ELF-1 (cell line): Measurements from ENCODE around the gene ATRN.
"Not testable (repeated sequence)": the region's sequence is repeated elsewhere in the genome, so short reads cannot be mapped to it uniquely, and the experiment has no call there.

Experiments
- DNase-seq: peaks from one replicate; pipeline ENCODE4 v3.0.0-alpha.2; 2016; ENCODE audit warnings: low read depth, low spot score

ATRN gene

GRCh38 chr20:3470208-3470626, 601 bp upstream of the ATRN start:
- DNase-seq = no peak

DNA sequence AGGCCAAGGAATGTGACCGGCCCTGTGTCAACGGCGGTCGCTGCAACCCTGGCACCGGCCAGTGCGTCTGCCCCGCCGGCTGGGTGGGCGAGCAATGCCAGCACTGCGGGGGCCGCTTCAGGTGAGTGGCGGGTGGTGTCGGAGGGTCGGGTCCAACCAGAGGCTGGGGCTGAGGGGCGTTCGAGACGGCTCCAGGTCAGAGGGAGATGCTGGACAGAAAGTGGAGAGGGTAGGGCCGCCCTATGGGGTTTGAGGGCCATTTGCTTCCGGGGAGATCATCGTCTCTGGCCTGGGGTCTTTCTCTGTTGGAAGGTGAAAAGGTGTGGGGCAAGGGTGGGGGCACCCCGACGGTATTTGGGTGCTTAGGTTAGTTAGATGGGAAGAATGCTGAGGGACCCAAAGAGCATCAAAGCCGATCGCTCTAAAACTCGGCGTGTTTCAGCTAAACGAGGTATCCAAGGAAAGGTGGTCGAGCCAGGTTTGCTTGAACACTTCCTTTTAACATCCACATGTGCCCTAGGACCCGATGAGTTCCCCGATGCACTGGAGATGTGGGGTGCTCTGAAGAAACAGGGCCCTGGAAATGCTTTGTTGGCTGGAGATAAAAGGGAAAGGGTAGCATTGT, 691 bp downstream of the ATRN start:
- DNase-seq = no peak

GRCh38 chr20:3472105-3472504, 1.3 kb downstream of the ATRN start:
- DNase-seq = no peak

GRCh38 chr20:3473324-3473723, 2.5 kb downstream of the ATRN start:
- no peak for DNase-seq

DNA sequence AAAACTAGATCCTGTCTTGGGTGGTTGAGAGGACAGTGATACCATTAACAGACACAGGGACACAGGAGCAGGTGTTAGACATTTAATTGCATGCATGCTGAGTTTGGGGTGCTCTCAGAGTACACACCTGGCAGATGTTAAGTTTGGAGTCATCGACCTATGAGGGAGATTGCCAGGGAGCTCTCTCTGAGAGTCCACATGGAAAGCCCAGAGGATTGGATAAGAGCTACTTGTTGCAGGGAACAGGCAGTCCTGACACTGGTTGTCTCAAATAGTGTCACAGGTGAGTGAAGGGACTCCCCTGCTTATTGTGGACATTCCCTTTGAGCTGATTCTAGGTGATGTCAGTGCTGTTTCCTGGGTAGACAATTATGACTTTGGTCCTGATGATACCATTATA, 3.1 kb downstream of the ATRN start:
- DNase-seq = no peak

DNA sequence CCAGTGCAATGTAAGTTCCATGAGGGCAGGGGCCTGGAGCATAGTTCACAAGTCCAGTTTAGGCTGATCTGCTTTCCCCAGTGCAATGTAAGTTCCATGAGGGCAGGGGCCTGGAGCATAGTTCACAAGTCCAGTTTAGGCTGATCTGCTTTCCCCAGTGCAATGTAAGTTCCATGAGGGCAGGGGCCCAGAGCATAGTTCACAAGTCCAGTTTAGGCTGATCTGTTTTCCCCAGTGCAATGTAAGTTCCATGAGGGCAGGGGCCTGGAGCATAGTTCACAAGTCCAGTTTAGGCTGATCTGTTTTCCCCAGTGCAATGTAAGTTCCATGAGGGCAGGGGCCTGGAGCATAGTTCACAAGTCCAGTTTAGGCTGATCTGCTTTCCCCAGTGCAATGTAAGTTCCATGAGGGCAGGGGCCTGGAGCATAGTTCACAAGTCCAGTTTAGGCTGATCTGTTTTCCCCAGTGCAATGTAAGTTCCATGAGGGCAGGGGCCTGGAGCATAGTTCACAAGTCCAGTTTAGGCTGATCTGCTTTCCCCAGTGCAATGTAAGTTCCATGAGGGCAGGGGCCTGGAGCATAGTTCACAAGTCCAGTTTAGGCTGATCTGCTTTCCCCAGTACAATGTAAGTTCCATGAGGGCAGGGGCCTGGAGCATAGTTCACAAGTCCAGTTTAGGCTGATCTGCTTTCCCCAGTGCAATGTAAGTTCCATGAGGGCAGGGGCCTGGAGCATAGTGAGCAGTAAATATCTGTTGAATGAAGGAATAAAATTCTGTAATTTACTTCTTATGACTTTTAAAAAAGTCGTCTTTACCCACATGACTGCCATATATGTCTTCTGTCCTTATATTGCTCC, 6.4 kb downstream of the ATRN start:
- not testable (repeated sequence) for DNase-seq

- DNase-seq = no peak
Measured at GRCh38 chr20:3477861-3478544, 7.2 kb downstream of the ATRN start.

DNA sequence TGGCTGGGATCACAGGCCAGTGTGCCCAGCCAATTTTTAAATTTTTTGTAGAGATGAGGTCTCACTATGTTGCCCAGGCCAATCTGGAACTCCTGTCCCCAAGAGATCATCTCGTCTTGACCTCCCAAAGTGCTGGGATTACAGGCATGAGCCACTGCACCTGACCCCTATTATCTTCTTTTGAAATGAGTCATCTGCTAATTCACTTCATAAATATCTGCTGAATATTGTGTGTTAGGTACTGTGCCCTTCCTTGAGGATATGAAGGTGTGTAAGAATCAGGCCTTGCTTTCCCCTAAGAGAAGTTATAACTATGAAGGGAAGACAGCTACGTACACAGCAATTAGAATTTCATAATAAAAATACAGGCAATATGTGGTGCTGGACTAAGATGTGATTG, 8.2 kb downstream of the ATRN start:
- DNase-seq = no peak

DNA sequence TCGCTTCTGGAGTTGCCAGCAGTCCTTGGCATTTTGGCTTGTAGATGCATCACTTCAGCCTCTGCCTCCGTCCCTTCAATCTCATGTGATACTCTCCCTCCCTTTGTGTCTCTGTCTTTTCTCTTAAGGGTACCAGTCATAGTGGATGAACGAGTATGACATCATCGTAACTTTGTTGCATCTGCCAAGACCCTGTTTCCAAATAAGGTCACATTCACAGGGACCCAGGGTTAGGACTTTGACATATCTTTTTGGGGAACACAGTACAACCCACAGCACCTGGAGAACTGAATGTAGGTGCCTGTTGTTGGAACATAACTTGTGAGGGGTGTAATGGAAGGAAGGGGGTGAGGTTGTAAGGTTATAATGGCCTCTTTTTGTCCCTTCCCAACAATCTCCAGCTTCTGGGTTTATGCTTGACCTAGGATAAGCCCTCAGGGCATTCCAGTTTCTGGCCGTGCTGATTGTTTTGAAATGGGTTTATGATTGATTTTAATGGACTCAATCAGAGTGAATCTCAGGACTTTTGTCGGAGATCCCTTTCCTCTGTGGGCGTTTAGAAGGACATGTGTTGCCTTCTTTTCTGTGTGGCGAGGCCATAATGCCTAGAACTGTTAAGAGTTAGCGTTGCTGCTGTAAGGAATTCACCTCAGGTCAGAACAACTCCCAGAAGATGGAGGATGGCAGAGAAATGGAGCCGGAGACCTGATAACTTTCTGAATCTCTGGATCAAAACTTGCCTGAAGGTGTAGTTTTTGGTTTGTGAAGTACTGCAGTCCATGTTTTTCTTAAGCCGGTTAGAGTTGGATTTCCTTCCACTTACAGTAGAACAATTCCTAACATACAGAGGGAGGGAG, 9.2 kb downstream of the ATRN start:
- DNase-seq = no peak

GRCh38 chr20:3483309-3483708, 12.5 kb downstream of the ATRN start:
- no peak for DNase-seq

DNA sequence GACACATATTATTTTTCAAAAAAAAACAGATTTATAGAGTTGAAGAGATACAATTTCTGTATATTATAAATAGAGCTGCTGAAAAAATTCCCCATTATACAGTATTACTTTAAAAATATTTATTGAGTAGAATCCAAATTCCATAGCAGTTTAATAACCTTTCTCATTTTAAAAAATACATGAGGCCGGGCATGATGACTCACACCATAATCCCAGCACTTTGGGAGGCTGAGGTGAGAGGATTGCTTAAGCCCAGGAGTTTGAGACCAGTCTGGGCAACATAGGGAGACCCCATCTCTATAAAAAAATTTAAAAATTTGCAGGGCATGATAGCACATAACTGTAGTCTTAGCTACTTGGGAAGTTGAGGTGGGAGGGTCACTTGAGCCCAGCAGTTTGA, 13.0 kb downstream of the ATRN start:
- no peak for DNase-seq

- DNase-seq = no peak
Measured at GRCh38 chr20:3485913-3486312, 15.1 kb downstream of the ATRN start.

GRCh38 chr20:3486850-3487249, 16.0 kb downstream of the ATRN start:
- DNase-seq = no peak

DNA sequence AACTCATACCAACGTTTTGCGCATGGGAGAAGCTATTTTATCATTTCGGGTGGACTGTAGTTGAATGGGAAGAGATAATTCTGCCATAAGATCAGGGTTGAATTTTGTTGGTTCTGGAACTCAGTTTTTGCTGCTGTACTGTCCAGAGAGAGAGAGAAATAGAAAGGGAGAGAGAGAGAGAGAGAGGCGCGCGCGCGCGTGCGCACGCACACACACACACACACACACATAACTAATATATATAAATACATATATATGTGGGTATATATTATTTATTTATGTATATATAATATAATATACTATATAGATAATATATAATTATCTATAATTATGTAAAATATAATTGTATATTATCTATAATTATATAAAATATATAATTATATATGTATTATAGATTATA, 21.9 kb downstream of the ATRN start:
- no peak for DNase-seq

DNA sequence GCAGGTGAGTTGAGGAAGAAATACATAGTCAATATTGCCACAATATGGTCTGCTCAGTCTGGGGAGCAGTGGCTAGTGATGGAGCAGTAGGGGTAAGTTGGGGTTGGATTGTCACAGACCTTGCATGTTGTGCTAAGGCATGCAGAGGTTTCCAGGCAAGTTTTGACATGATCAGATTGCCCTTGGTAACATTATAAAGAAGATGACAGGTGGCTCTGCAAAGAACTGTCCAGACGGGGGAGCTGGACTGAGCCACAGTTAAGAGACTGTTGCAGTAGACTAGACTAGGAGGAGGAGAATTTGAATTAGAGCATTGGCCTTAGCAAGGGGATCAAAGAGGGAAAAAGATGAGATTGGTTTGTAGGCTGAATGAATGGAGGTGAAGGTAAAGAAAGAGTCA, 23.4 kb downstream of the ATRN start:
- no peak for DNase-seq

GRCh38 chr20:3502878-3503277, 32.1 kb downstream of the ATRN start:
- DNase-seq = no peak

GRCh38 chr20:3505148-3505547, 34.3 kb downstream of the ATRN start:
- DNase-seq = no peak

GRCh38 chr20:3509064-3509463, 38.2 kb downstream of the ATRN start:
- no peak for DNase-seq

- DNase-seq = no peak
Measured at GRCh38 chr20:3510110-3510509, 39.3 kb downstream of the ATRN start.

- not testable (repeated sequence) for DNase-seq
Measured at GRCh38 chr20:3512239-3512638, 41.4 kb downstream of the ATRN start.

- no peak for DNase-seq
Measured at GRCh38 chr20:3514012-3514642, 43.3 kb downstream of the ATRN start.
